ENCODE results near the gene TBCD.

DNA sequence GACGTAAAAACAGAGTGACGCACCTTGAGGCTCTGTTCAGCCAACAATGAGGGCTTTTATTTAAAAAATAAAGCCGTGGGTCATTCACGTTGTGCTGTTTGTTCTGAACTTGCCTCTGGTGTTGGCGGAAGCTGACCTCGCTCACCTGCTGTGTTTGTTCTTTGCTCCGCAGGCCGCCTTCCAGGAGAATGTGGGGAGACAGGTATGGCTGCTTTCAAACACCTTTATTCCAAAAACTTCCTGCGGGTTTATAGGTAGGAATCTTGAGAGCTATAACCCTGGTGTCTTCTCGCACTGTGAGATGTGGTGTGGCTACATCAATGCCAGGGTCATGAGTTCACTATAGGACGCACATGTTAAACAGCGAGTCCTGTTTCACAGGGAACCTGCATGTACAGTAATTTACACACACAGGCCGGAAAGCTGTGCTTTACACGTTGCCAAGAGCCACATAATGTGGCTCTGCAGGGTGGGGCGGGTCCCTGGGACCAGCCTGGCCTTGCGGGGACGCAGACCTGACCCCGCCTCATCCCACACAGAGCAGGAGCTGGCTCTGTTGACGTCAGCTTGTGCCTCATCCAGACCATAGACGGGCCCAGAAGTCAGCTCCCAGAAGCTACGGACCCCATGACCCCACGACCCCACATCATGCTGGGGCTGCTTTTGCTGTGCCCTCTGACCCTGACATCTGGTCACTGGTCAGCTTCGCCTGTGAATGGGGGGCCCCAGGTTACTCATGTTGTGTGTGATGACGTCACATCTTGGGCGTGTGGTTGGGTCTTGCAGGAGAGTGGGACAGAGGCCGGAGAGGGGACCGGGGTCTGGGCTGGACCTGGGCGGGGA, 137.9 kb downstream of the TBCD start:
- TF ChIP-seq, protein P1, sequence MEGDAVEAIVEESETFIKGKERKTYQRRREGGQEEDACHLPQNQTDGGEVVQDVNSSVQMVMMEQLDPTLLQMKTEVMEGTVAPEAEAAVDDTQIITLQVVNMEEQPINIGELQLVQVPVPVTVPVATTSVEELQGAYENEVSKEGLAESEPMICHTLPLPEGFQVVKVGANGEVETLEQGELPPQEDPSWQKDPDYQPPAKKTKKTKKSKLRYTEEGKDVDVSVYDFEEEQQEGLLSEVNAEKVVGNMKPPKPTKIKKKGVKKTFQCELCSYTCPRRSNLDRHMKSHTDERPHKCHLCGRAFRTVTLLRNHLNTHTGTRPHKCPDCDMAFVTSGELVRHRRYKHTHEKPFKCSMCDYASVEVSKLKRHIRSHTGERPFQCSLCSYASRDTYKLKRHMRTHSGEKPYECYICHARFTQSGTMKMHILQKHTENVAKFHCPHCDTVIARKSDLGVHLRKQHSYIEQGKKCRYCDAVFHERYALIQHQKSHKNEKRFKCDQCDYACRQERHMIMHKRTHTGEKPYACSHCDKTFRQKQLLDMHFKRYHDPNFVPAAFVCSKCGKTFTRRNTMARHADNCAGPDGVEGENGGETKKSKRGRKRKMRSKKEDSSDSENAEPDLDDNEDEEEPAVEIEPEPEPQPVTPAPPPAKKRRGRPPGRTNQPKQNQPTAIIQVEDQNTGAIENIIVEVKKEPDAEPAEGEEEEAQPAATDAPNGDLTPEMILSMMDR (IDR thresholded peaks at IDR 0.05) = no peak
- TF ChIP-seq POLR2A (IDR thresholded peaks at IDR 0.05) = no peak
- TF ChIP-seq POLR2AphosphoS5 (IDR thresholded peaks at IDR 0.05) = peak; percentile 43 to 85 (median 69)

All from breast epithelium (tissue), 3 donors.